Peyer's patch (tissue), 4 donors: ENCODE data around the gene DPYSL5. TPM values are rescaled to one million over a fixed set of nuclear protein-coding genes. Genes with fewer than 3 reads are reported as not detected.

Experiments used
- DNase-seq, 3 donors: peaks; one replicate each; pipeline ENCODE4 v3.0.0-alpha.2; 2017 to 2019
- H3K27ac ChIP-seq, 4 donors: fragments of 200-600 bp; sonication (generic); one replicate each; pipeline ENCODE4 v1.5.1; 2016 to 2019
- H3K27me3 ChIP-seq, 2 donors: fragments of 200-600 bp; sonication (generic); one replicate each; pipeline ENCODE4 v1.5.1; 2019
- H3K36me3 ChIP-seq, 3 donors: fragments of 200-600 bp; sonication (generic); one replicate each; pipeline ENCODE4 v1.5.1; 2016 to 2019
- H3K4me1 ChIP-seq, 4 donors: fragments of 200-600 bp; sonication (generic); one replicate each; pipeline ENCODE4 v1.5.1; 2016 to 2019
- H3K4me3 ChIP-seq, 4 donors: fragments of 200-600 bp; sonication (generic); 1 replicate in 3 of 4; 2 replicates in 1 of 4; pipeline ENCODE4 v1.5.1; 2016 to 2019; ENCODE audit warnings: mild to moderate bottlenecking in 1 of 4
- H3K9me3 ChIP-seq, 4 donors: fragments of 200-600 bp; sonication (generic); one replicate each; pipeline ENCODE4 v1.5.1; 2016 to 2019; ENCODE audit warnings: mild to moderate bottlenecking in 1 of 4
- CTCF ChIP-seq, 6 experiments: fragments of 450-650 bp in 4 of 6; fragments of 200-600 bp in 2 of 6; sonication (generic) in 1 of 6; IDR thresholded peaks; one replicate each; pipeline ENCODE4 v1.5.1; 2017 to 2019; ENCODE audit warnings: antibody characterized with exemption in 6 of 6, mild to moderate bottlenecking in 3 of 6, moderate library complexity in 1 of 6
- POLR2A ChIP-seq, 2 donors: fragments of 450-650 bp; IDR thresholded peaks; one replicate each; pipeline ENCODE4 v1.5.1; 2017; ENCODE audit warnings: antibody characterized with exemption in 2 of 2, mild to moderate bottlenecking in 2 of 2, moderate library complexity in 2 of 2
- total RNA-seq, 4 donors: library from RNA; depleted of rRNA; stranded (reverse); fragments of >200 nt; gene quantifications; one replicate each; pipeline ENCODE4 v1.1.0, GENCODE V29; 2016

Gene DPYSL5
- total RNA-seq, 4 donors from 2014 or later = 0.13 to 0.83 TPM; not detected in 2

- no peak for TF ChIP-seq POLR2A (IDR thresholded peaks at IDR 0.05)
- no peak for TF ChIP-seq CTCF (IDR thresholded peaks at IDR 0.05)
- Histone ChIP-seq H3K4me3 (no peak overlapping the region), H3K36me3 (no peaks in the 10 kb centered on the region), H3K27me3 (no peaks in the 10 kb centered on the region), H3K27ac (no peak overlapping the region), H3K4me1 (no peaks in the 10 kb centered on the region), H3K9me3 (no peaks in the 10 kb centered on the region)
- DNase-seq = no peak
These were observed 62.2 kb downstream of the DPYSL5 start for GRCh38 chr2:26910176-26910575.

GRCh38 chr2:26911911-26912861, 64.3 kb downstream of the DPYSL5 start:
- Histone ChIP-seq H3K36me3 (no peaks in the 10 kb centered on the region), H3K27me3 (no peaks in the 10 kb centered on the region), H3K4me1 (no peaks in the 10 kb centered on the region), H3K4me3 (no peak overlapping the region), H3K27ac (no peak overlapping the region), H3K9me3 (no peaks in the 10 kb centered on the region)
- no peak for DNase-seq
- no peak for TF ChIP-seq POLR2A (IDR thresholded peaks at IDR 0.05)

DNA sequence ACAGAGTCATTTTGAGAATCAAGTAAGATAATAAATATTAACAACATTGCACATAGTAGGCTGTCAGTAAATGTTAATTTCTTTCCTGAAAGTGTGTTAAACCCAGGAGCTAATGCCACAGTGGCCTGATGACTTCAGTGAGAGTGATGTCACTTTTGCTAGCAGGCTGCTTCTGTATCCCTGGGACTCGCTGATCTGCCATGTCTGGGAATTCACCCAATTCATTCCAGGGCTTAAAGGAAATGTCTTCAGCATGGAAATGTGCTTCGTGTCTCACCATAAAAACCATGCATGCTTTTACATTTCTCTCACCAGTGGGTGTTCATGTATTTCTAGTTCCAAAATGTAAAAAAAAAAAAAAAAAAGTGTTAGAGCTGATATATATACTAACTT, 65.7 kb downstream of the DPYSL5 start:
- no peak for DNase-seq

DNA sequence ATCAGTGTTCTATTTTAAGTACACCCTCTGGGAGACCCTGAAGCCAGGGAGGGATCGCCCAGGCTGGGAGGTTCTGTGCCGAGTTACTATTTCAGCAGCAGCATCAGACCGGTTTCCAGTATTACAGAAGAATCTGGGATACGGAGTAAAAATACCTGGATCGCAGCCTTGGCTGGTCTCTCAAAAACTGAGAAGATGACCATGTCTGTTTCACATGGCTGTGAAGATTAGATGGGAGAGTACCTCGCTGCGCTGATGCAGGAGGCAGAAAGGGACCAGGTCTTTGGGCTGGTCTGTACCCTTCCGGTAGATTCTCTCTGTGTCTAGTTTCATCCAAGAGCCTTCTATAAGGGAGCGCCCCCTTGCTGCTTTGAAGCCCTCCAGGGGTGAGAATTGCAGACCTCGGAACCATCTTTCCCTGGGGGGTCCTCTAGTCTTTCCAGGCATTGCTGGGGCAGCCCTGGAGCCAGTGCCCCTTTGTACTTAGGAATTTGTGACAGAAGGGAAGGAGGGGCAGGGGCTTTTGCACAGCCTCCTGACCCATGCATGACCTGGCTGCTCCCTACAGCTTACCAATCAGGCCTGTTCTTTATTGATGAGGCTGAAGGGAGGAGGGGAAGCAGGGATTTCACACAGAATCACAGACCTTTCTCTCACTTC, 66.2 kb downstream of the DPYSL5 start:
- Histone ChIP-seq H3K9me3 (no peaks in the 10 kb centered on the region), H3K4me3 (no peak overlapping the region), H3K27me3 (no peaks in the 10 kb centered on the region), H3K27ac (no peak overlapping the region), H3K4me1 (no peaks in the 10 kb centered on the region), H3K36me3 (no peaks in the 10 kb centered on the region)
- DNase-seq = no peak
- TF ChIP-seq POLR2A (IDR thresholded peaks at IDR 0.05) (no peak), CTCF (IDR thresholded peaks at IDR 0.05) (no peak)

More for the DNA sequence above, 65.7 kb downstream of the DPYSL5 start:
- Histone ChIP-seq H3K36me3 (no peaks in the 10 kb centered on the region), H3K9me3 (no peaks in the 10 kb centered on the region), H3K27ac (no peak overlapping the region), H3K4me1 (no peaks in the 10 kb centered on the region), H3K4me3 (no peak overlapping the region), H3K27me3 (no peaks in the 10 kb centered on the region)
- TF ChIP-seq POLR2A (IDR thresholded peaks at IDR 0.05) = no peak
- TF ChIP-seq CTCF (IDR thresholded peaks at IDR 0.05) = no peak

DNA sequence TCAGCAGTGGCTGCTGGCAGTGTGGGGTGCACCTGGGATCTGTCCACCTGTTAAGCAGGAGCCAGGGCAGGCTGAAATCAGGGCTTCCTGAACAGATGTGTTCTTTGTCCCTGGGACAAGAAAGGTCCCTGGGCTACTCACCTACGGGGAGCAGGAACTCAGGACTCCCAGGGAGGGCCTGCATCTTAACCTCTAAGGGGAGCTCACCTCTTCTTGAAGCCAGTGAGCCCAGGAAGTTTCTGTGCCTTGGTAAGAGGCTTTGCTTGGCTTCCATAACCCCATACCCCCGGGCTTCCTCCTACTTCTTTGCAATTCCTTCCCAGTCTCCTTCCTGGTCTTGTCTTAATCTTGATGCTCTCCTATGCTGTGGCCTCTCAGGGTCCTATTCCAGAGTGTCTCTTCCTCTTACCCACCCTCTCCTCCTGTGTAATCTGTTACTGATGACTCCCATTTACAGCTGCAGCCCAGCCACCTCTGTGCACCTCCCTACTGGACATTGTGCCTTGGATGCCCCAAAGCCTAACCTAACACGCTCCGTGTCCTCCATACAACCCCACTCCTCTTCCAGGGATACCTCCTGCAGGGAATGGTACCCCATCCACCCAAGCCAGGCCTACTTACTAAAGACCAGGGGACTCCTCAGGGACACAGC, 66.9 kb downstream of the DPYSL5 start:
- H3K4me3 ChIP-seq = no peak overlapping the region
- TF ChIP-seq CTCF (IDR thresholded peaks at IDR 0.05) (no peak), POLR2A (IDR thresholded peaks at IDR 0.05) (no peak)

More for the DNA sequence above, 66.9 kb downstream of the DPYSL5 start:
- no peaks in the 10 kb centered on the region for H3K36me3 ChIP-seq
- H3K27ac ChIP-seq = no peak overlapping the region
- no peaks in the 10 kb centered on the region for H3K27me3 ChIP-seq
- no peaks in the 10 kb centered on the region for H3K9me3 ChIP-seq
- no peak for DNase-seq
- H3K4me1 ChIP-seq = no peaks in the 10 kb centered on the region
